SW480 (cell line): ENCODE data around the gene VPS11.

Experiments used
- DNase-seq: peaks from one replicate; pipeline ENCODE4 v3.0.0-alpha.2; 2016; ENCODE audit warnings: low spot score

VPS11 gene

GRCh38 chr11:119121008-119121810 is 53.6 kb downstream of the VPS11 start, which contains the start of gene HINFP:
Gene HINFP, plus strand, starts transcription at chr11:119121580. Its CDS starts 5,365 bp downstream, at chr11:119126945.
- DNase-seq: peak; percentile 99

- DNase-seq: no peak
These were observed 54.1 kb downstream of the VPS11 start for GRCh38 chr11:119121811-119122124.

GRCh38 chr11:119125821-119126220 is 58.2 kb downstream of the VPS11 start:
- DNase-seq: no peak

- DNase-seq: no peak
These were observed 59.2 kb downstream of the VPS11 start for GRCh38 chr11:119126675-119127268.

- DNase-seq: no peak
These were observed 63.0 kb downstream of the VPS11 start for GRCh38 chr11:119130662-119131061.
